ENCODE data around the gene CNGA3. TPM values are rescaled to one million over a fixed set of nuclear protein-coding genes. Genes with fewer than 3 reads are reported as not detected.

The CNGA3 gene
- total RNA-seq, 1 experiment from 2014 or later = not detected

GRCh38 chr2:98426771-98427170 lies 80.5 kb downstream of the CNGA3 start:
- no peak overlapping the region for H3T11ph ChIP-seq (ENCODE audit: low read length)

More at GRCh38 chr2:98426771-98427170, 80.5 kb downstream of the CNGA3 start:
- no peaks in the 10 kb centered on the region for H3K27me3 ChIP-seq (ENCODE audit: insufficient read depth, low read length)
- H3K23ac ChIP-seq (ENCODE audit: insufficient read length, low read depth, low read length) = no peak overlapping the region
- H4K91ac ChIP-seq (ENCODE audit: insufficient read length, low read depth, low read length) = no peak overlapping the region
- no peak overlapping the region for H2AK5ac ChIP-seq (ENCODE audit: insufficient read length, low read length)
- no peak overlapping the region for H3K56ac ChIP-seq (ENCODE audit: insufficient read length, low read depth, low read length)
- H3K4me1 ChIP-seq (ENCODE audit: insufficient read depth, low read length) = no peaks in the 10 kb centered on the region
- no peak overlapping the region for H2BK20ac ChIP-seq (ENCODE audit: low read depth, low read length, poor library complexity, severe bottlenecking)
- H3K9me3 Mint-ChIP-seq = peaks cover 24 to 31% of the 10 kb centered on the region in 2 experiments
- no peak overlapping the region for H3K18ac ChIP-seq (ENCODE audit: insufficient read length, low read depth, low read length)
- peaks cover 6 to 38% (median 19%) of the 10 kb centered on the region in 3 experiments; a peak in 6 of 7 replicates for H3K36me3 Mint-ChIP-seq (ENCODE audit: insufficient read depth in 1 of 3, low read depth in 3 of 3)
- H4K5ac ChIP-seq (ENCODE audit: insufficient read length, low read depth, low read length) = no peak overlapping the region
- H2BK15ac ChIP-seq (ENCODE audit: low read depth, low read length) = no peak overlapping the region
- H2BK5ac ChIP-seq (ENCODE audit: insufficient read length, low read length) = no peak overlapping the region
- DNase-seq = no peak
- no CpG with 5 or more reads among the region's 5 CpGs for WGBS (ENCODE audit: extremely low coverage, insufficient read length, low lambda C conversion rate)
- H3K23me2 ChIP-seq (ENCODE audit: insufficient read length, low read depth, low read length, poor library complexity, severe bottlenecking) = no peaks in the 10 kb centered on the region
- no peak overlapping the region for H3K27ac ChIP-seq (ENCODE audit: insufficient read length, low read depth, low read length)
- H3K4ac ChIP-seq (ENCODE audit: low read depth, low read length) = no peak overlapping the region
- H2BK120ac ChIP-seq (ENCODE audit: low read depth, low read length, poor library complexity, severe bottlenecking) = no peak overlapping the region
- no peak for TF ChIP-seq CTCF (conservative IDR thresholded peaks at IDR 0.05)
- H3K79me2 ChIP-seq (ENCODE audit: insufficient read depth, low read length) = no peaks in the 10 kb centered on the region
- no peak overlapping the region for H3K4me2 ChIP-seq (ENCODE audit: insufficient read depth, insufficient read length, low read length)
- no peak overlapping the region for H3K14ac ChIP-seq (ENCODE audit: insufficient read depth, low read length)
- no peak overlapping the region for H3K9ac ChIP-seq (ENCODE audit: extremely low read depth, insufficient read length, low read length)
- H3K9me3 ChIP-seq (ENCODE audit: control insufficient read depth, low read depth, low read length) = no peaks in the 10 kb centered on the region
- peaks cover 3 to 8% of the 10 kb centered on the region in 2 experiments; a peak in 3 of 4 replicates for H3K4me1 Mint-ChIP-seq
- H3K4me3 Mint-ChIP-seq = no peak overlapping the region
- H4K20me1 ChIP-seq (ENCODE audit: control insufficient read depth, insufficient read depth, insufficient read length) = no peaks in the 10 kb centered on the region
- H3K27ac Mint-ChIP-seq = no peak overlapping the region
- no peaks in the 10 kb centered on the region for H3K27me3 Mint-ChIP-seq (ENCODE audit: low read depth)
- no peak overlapping the region for H4K8ac ChIP-seq (replicated peaks; ENCODE audit: insufficient read length, low read depth, low read length)
- H3K79me1 ChIP-seq (ENCODE audit: insufficient read depth, low read depth, low read length, poor library complexity, severe bottlenecking) = no peaks in the 10 kb centered on the region
- no peak overlapping the region for H2AFZ ChIP-seq (ENCODE audit: low read length)
- H2BK12ac ChIP-seq (ENCODE audit: insufficient read length, low read depth, low read length) = no peak overlapping the region
